SK-N-SH (cell line): ENCODE results near the gene INHBE. TPM values are rescaled to one million over a fixed set of nuclear protein-coding genes. Genes with fewer than 3 reads are reported as not detected.

Experiments used
- CTCF ChIA-PET: fragments of 300-600, 350-600 bp; formaldehyde crosslinking; extraction: SDS; loops from one replicate; lab custom pipeline; 2021; lab: Yijun Ruan, JAX
- POLR2A ChIA-PET: fragments of 350-600 bp; sonication (Branson Sonifier 250); formaldehyde crosslinking; extraction: SDS; loops from one replicate; lab custom pipeline; 2020; ENCODE audit warnings: antibody characterized with exemption, inconsistent platforms; lab: Yijun Ruan, JAX
- DNase-seq: peaks from one replicate; pipeline ENCODE4 v3.0.0; 2012
- H2AFZ ChIP-seq: fragments of 200-600 bp; sonication (generic); 2 replicates; pipeline ENCODE4 v1.8.1; 2016; ENCODE audit warnings: antibody characterized with exemption, mild to moderate bottlenecking, low read depth
- H3F3A ChIP-seq: fragments of 200-600 bp; sonication (generic); replicated peaks from 2 replicates; pipeline ENCODE3; 2016; ENCODE audit warnings: antibody characterized with exemption, mild to moderate bottlenecking; ENCODE audit not compliant: insufficient read depth
- H3K27ac ChIP-seq, 2 experiments: fragments of 200-500 bp in 1 of 2; fragments of 200-600 bp in 1 of 2; sonication (Bioruptor generic) in 1 of 2; sonication (generic), shearing (Covaris generic) in 1 of 2; 2 replicates each; pipeline versions ENCODE4 v1.5.1 to v1.6.1; 2014 to 2016; ENCODE audit warnings: low read depth in 2 of 2, inconsistent platforms in 1 of 2, low read length in 1 of 2, mild to moderate bottlenecking in 1 of 2, mixed read lengths in 1 of 2
- H3K27me3 ChIP-seq: fragments of 200-600 bp; sonication (generic), shearing (Covaris generic); 2 replicates; pipeline ENCODE4 v1.6.1; 2016; ENCODE audit warnings: mixed run types; ENCODE audit not compliant: insufficient read depth
- H3K36me3 ChIP-seq, 2 experiments: fragments of 200-500 bp in 1 of 2; fragments of 200-600 bp in 1 of 2; sonication (Bioruptor generic) in 1 of 2; sonication (generic) in 1 of 2; replicated peaks in 1 of 2; 2 replicates each; pipeline versions ENCODE3 to v1.5.1; 2014 to 2016; ENCODE audit warnings: low read length in 1 of 2, mild to moderate bottlenecking in 1 of 2; ENCODE audit not compliant: insufficient read depth in 2 of 2, control insufficient read depth in 1 of 2
- H3K4me1 ChIP-seq, 2 experiments: fragments of 200-500 bp in 1 of 2; fragments of 200-600 bp in 1 of 2; sonication (Bioruptor generic) in 1 of 2; sonication (generic), shearing (Covaris generic) in 1 of 2; 2 replicates each; pipeline versions ENCODE4 v1.5.1 to v1.6.1; 2014 to 2016; ENCODE audit warnings: low read depth in 1 of 2, low read length in 1 of 2, mixed run types in 1 of 2; ENCODE audit not compliant: insufficient read depth in 2 of 2, control insufficient read depth in 1 of 2
- H3K4me2 ChIP-seq: fragments of 200-600 bp; sonication (generic), shearing (Covaris generic); 2 replicates; pipeline ENCODE4 v1.6.1; 2017; ENCODE audit warnings: mixed run types
- H3K4me3 ChIP-seq, 2 experiments: fragments of 200-500 bp in 1 of 2; fragments of 200-600 bp in 1 of 2; sonication (Bioruptor generic) in 1 of 2; sonication (generic), shearing (Covaris generic) in 1 of 2; 2 replicates each; pipeline versions ENCODE4 v1.5.1 to v1.8.1; 2014 to 2016; ENCODE audit warnings: low read depth in 2 of 2, inconsistent platforms in 1 of 2, low read length in 1 of 2, mild to moderate bottlenecking in 1 of 2, mixed read lengths in 1 of 2, moderate library complexity in 1 of 2
- H3K79me2 ChIP-seq: fragments of 200-600 bp; sonication (generic); 2 replicates; pipeline ENCODE4 v1.8.1; 2017; ENCODE audit warnings: mild to moderate bottlenecking; ENCODE audit not compliant: insufficient read depth
- H3K9ac ChIP-seq: fragments of 200-600 bp; sonication (generic); 2 replicates; pipeline ENCODE4 v1.6.1; 2017; ENCODE audit warnings: mixed run types
- H3K9me2 ChIP-seq: fragments of 200-600 bp; sonication (generic); 2 replicates; pipeline ENCODE4 v1.6.1; 2017; ENCODE audit warnings: mixed run types
- H3K9me3 ChIP-seq: fragments of 200-600 bp; sonication (generic); 2 replicates; pipeline ENCODE4 v1.6.1; 2017; ENCODE audit warnings: mixed run types, mild to moderate bottlenecking, moderate library complexity
- H4K20me1 ChIP-seq: fragments of 200-600 bp; sonication (generic); 2 replicates; pipeline ENCODE4 v1.6.1; 2017; ENCODE audit warnings: mild to moderate bottlenecking, mixed run types; ENCODE audit not compliant: insufficient read depth
- CHD2 ChIP-seq: fragments of 150-350 bp; IDR thresholded peaks from 2 replicates; pipeline ENCODE4 v1.6.1; 2018; ENCODE audit warnings: low read length; ENCODE audit not compliant: partially characterized antibody
- CTCF ChIP-seq: fragments of 200-600 bp; sonication (generic); IDR thresholded peaks from 2 replicates; pipeline ENCODE4 v1.6.1; 2017; ENCODE audit warnings: antibody characterized with exemption, mild to moderate bottlenecking, moderate library complexity
- ELF1 ChIP-seq: IDR thresholded peaks from 2 replicates; pipeline ENCODE4 v1.4.0; 2012
- EZH2phosphoT487 ChIP-seq: fragments of 200-600 bp; sonication (generic); IDR thresholded peaks from 2 replicates; pipeline ENCODE4 v1.6.1; 2017; ENCODE audit warnings: low read depth, mixed run types, mild to moderate bottlenecking, antibody characterized with exemption, moderate library complexity, borderline replicate concordance
- IRF3 ChIP-seq: fragments of 150-350 bp; IDR thresholded peaks from 2 replicates; pipeline ENCODE4 v1.6.1; 2016; ENCODE audit warnings: mild to moderate bottlenecking, low read depth, low read length
- PBX3 ChIP-seq: IDR thresholded peaks from 2 replicates; pipeline ENCODE4; 2012
- RAD21 ChIP-seq: IDR thresholded peaks from 2 replicates; pipeline ENCODE4 v1.6.1; 2012; ENCODE audit warnings: mild to moderate bottlenecking, low read length
- REST ChIP-seq: IDR thresholded peaks from 2 replicates; pipeline ENCODE4 v1.6.1; 2012; ENCODE audit warnings: mild to moderate bottlenecking, low read depth, low read length, moderate library complexity
- SMC3 ChIP-seq: IDR thresholded peaks from 2 replicates; pipeline ENCODE4 v1.6.1; 2012; ENCODE audit warnings: low read depth, low read length, improper control_type of control experiment
- WGBS: methylation state at CpG from one replicate; pipeline ENCODE4 v1.1.6; 2017; ENCODE audit warnings: low lambda C conversion rate; 5-methylcytosine and 5-hydroxymethylcytosine counted together
- polyA plus RNA-seq, 3 experiments: library from polyadenylated mRNA; depleted of rRNA; stranded (reverse); fragments of >200 nt; gene quantifications; 2 replicates each; pipeline ENCODE4 v1.2.3, GENCODE V29; 2012

The INHBE gene
- polyA plus RNA-seq, 1 of the 3 experiments (the other 2 are of a cell fraction) = 0.03 TPM

GRCh38 chr12:57452937-57453509, 2.1 kb upstream of the INHBE start:
- no peaks in the 10 kb centered on the region for H4K20me1 ChIP-seq
- ChIA-PET POLR2A (interaction anchor here (0.6 to 1.3 kb wide), 2 partner anchors 97 to 145 kb away, joined by 3 to 4 read pairs; no protein-coding TSS in a partner anchor), CTCF (interaction anchor here (0.6 to 13.7 kb wide), 54 partner anchors 7 to 426 kb away, joined by 3 to 391 read pairs (median 6); partner anchors contain the start of genes ARHGAP9, INHBC, SHMT2 and STAC3)
- no peak overlapping the region for H2AFZ ChIP-seq
- H3K27me3 ChIP-seq = no peaks in the 10 kb centered on the region
- peaks cover 6 to 16% of the 10 kb centered on the region in 2 experiments; a peak in 2 of 4 replicates for H3K4me1 ChIP-seq
- TF ChIP-seq REST = no peak
- TF ChIP-seq RAD21 = peak; percentile 97
- TF ChIP-seq SMC3 = peak; percentile 91
- TF ChIP-seq EZH2phosphoT487 = no peak
- no peak for TF ChIP-seq ELF1
- TF ChIP-seq CHD2 = peak; percentile 30
- TF ChIP-seq PBX3 = no peak
- TF ChIP-seq IRF3 = no peak
- peak; percentile 90 for TF ChIP-seq CTCF
- peak; percentile 81 for DNase-seq
- no peak overlapping the region for H3K9ac ChIP-seq
- H3K4me3 ChIP-seq = no peak overlapping the region
- H3K9me3 ChIP-seq = no peaks in the 10 kb centered on the region
- H3K4me2 ChIP-seq = no peak overlapping the region
- no peaks in the 10 kb centered on the region for H3K79me2 ChIP-seq
- WGBS = 2% methylated on average over 6 of the region's 7 CpGs
- H3F3A ChIP-seq = no peaks in the 10 kb centered on the region
- H3K27ac ChIP-seq = no peak overlapping the region
- H3K36me3 ChIP-seq = no peaks in the 10 kb centered on the region
- H3K9me2 ChIP-seq = no peaks in the 10 kb centered on the region
